UCSD-AML1 (cell line): Measurements from ENCODE around the gene TSSK6.

Source experiments
- DNase-seq: peaks from one replicate; lab custom pipeline; 2025; ENCODE audit not compliant: unreplicated experiment; lab: John Stamatoyannopoulos, UW

Gene TSSK6

GRCh38 chr19:19514881-19515641 lies at the start of gene TSSK6:
Gene TSSK6, minus strand, starts transcription at chr19:19515548. Its CDS starts 121 bp downstream, at chr19:19515427.
- DNase-seq = no peak

GRCh38 chr19:19563348-19563848 lies 48.0 kb upstream of the TSSK6 start:
- DNase-seq = no peak

- no peak for DNase-seq
Observed at GRCh38 chr19:19562665-19563347, 47.5 kb upstream of the TSSK6 start.

GRCh38 chr19:19561946-19562664 lies 46.8 kb upstream of the TSSK6 start:
- no peak for DNase-seq

- peak; percentile 47 for DNase-seq
Observed at GRCh38 chr19:19559931-19560330, 44.6 kb upstream of the TSSK6 start.

GRCh38 chr19:19558636-19559035 lies 43.3 kb upstream of the TSSK6 start:
- no peak for DNase-seq

GRCh38 chr19:19558055-19558454 lies 42.7 kb upstream of the TSSK6 start:
- DNase-seq = no peak

- peak; percentile 41 for DNase-seq
Observed at GRCh38 chr19:19554074-19555023, 39.0 kb upstream of the TSSK6 start.

- DNase-seq = no peak
Observed at GRCh38 chr19:19553670-19554069, 38.3 kb upstream of the TSSK6 start.

- DNase-seq = peak; percentile 29
Observed at GRCh38 chr19:19552798-19553197, 37.5 kb upstream of the TSSK6 start.

GRCh38 chr19:19551853-19552192 lies 36.5 kb upstream of the TSSK6 start:
- DNase-seq = no peak

GRCh38 chr19:19550972-19551852 lies 35.9 kb upstream of the TSSK6 start:
- no peak for DNase-seq

GRCh38 chr19:19550485-19550929 lies 35.2 kb upstream of the TSSK6 start:
- no peak for DNase-seq

GRCh38 chr19:19549804-19550464 lies 34.6 kb upstream of the TSSK6 start:
- DNase-seq = no peak

- DNase-seq = no peak
Observed at GRCh38 chr19:19548915-19549759, 33.8 kb upstream of the TSSK6 start.

GRCh38 chr19:19547674-19548336 lies 32.5 kb upstream of the TSSK6 start:
- DNase-seq = no peak

GRCh38 chr19:19546751-19547162 lies 31.4 kb upstream of the TSSK6 start:
- DNase-seq = no peak

GRCh38 chr19:19545707-19546106 lies 30.4 kb upstream of the TSSK6 start:
- DNase-seq = no peak
